Activated naive CD4-positive, alpha-beta T cell treated with anti-CD3 and anti-CD28 coated beads, Interleukin-2, amount 10 ng/mL, durations not matched to agents 7 days and 5 days (primary cell): ENCODE measurements around the gene FAM168B.
A peak's percentile ranks its signal among the peaks of the same experiment; 100 is the strongest.
"Not testable (repeated sequence)": the region's sequence is repeated elsewhere in the genome, so short reads cannot be mapped to it uniquely, and the experiment has no call there.

Source experiments
- CTCF ChIA-PET: fragments of 350-600 bp; sonication (Branson Sonifier 250); formaldehyde crosslinking; loops from one replicate; lab custom pipeline; 2021; ENCODE audit warnings: antibody characterized with exemption; lab: Charles Lee
- DNase-seq: peaks from one replicate; pipeline ENCODE4 v3.0.0-alpha.2; 2020
- H3K27ac Mint-ChIP-seq: one replicate; pipeline ENCODE4 v1.8.0; 2021; ENCODE audit warnings: mild to moderate bottlenecking, moderate library complexity, mixed read lengths
- H3K27me3 Mint-ChIP-seq: one replicate; pipeline ENCODE4 v1.8.0; 2021; ENCODE audit warnings: mild to moderate bottlenecking, mixed read lengths
- H3K36me3 Mint-ChIP-seq: one replicate; pipeline ENCODE4 v1.8.0; 2021; ENCODE audit warnings: mixed read lengths
- H3K4me1 Mint-ChIP-seq: one replicate; pipeline ENCODE4 v1.8.0; 2021; ENCODE audit warnings: mixed read lengths
- H3K4me3 Mint-ChIP-seq: one replicate; pipeline ENCODE4 v1.8.0; 2021; ENCODE audit warnings: mild to moderate bottlenecking, moderate library complexity, mixed read lengths
- H3K9me3 Mint-ChIP-seq: one replicate; pipeline ENCODE4 v1.8.0; 2021; ENCODE audit warnings: mixed read lengths

The FAM168B gene

GRCh38 chr2:131093006-131093695 is at the start of gene FAM168B:
Gene FAM168B (minus strand): TSS chr2:131093460. CDS start chr2:131082646, 10,814 bp downstream.
- Mint-ChIP-seq H3K9me3 (no peaks in the 10 kb centered on the region), H3K4me1 (peaks cover 24% of the 10 kb centered on the region), H3K4me3 (peak within 1 kb of the TSS; percentile 87), H3K36me3 (peaks cover 11% of the 10 kb centered on the region), H3K27ac (peak within 1 kb of the TSS; percentile 93), H3K27me3 (no peaks in the 10 kb centered on the region)
- CTCF ChIA-PET, result interaction anchor here (1.4 kb wide), 1 partner anchor 16 kb away, joined by 3 read pairs; no protein-coding TSS in a partner anchor
- peak; percentile 88 for DNase-seq

GRCh38 chr2:131142849-131143248 is 49.6 kb upstream of the FAM168B start:
- CTCF ChIA-PET, result no interaction called here
- H3K36me3 Mint-ChIP-seq, result peaks cover 47% of the 10 kb centered on the region

GRCh38 chr2:131140581-131140980 is 47.3 kb upstream of the FAM168B start:
- CTCF ChIA-PET, result interaction anchor here (2.1 kb wide), 1 partner anchor 13 kb away, joined by 6 read pairs; no protein-coding TSS in a partner anchor
- no peaks in the 10 kb centered on the region for H3K27me3 Mint-ChIP-seq
- H3K27ac Mint-ChIP-seq, result no peak overlapping the region
- no peaks in the 10 kb centered on the region for H3K9me3 Mint-ChIP-seq
- H3K4me3 Mint-ChIP-seq, result no peak overlapping the region
- H3K4me1 Mint-ChIP-seq, result peaks cover 4% of the 10 kb centered on the region
- H3K36me3 Mint-ChIP-seq, result peaks cover 43% of the 10 kb centered on the region
- no peak for DNase-seq

More at GRCh38 chr2:131142849-131143248, 49.6 kb upstream of the FAM168B start:
- no peak for DNase-seq
- Mint-ChIP-seq H3K4me3 (no peak overlapping the region), H3K4me1 (peaks cover 4% of the 10 kb centered on the region), H3K27me3 (no peaks in the 10 kb centered on the region), H3K27ac (no peak overlapping the region), H3K9me3 (no peaks in the 10 kb centered on the region)

GRCh38 chr2:131132729-131133128 is 39.5 kb upstream of the FAM168B start:
- CTCF ChIA-PET, result interaction anchor here (0.6 kb wide), 1 partner anchor 51 kb away, joined by 3 read pairs; no protein-coding TSS in a partner anchor
- Mint-ChIP-seq H3K27ac (no peak overlapping the region), H3K36me3 (peaks cover 52% of the 10 kb centered on the region), H3K4me3 (no peak overlapping the region), H3K9me3 (no peaks in the 10 kb centered on the region), H3K27me3 (no peaks in the 10 kb centered on the region), H3K4me1 (no peaks in the 10 kb centered on the region)
- no peak for DNase-seq

GRCh38 chr2:131130298-131130596 is 37.0 kb upstream of the FAM168B start:
- Mint-ChIP-seq H3K4me1 (no peaks in the 10 kb centered on the region), H3K36me3 (peaks cover 64% of the 10 kb centered on the region), H3K27ac (no peak overlapping the region), H3K27me3 (no peaks in the 10 kb centered on the region), H3K4me3 (no peak overlapping the region), H3K9me3 (no peaks in the 10 kb centered on the region)
- DNase-seq, result no peak
- CTCF ChIA-PET, result interaction anchor here (1.1 kb wide), 1 partner anchor 22 kb away, joined by 3 read pairs; no protein-coding TSS in a partner anchor

- DNase-seq, result no peak
- peaks cover 58% of the 10 kb centered on the region for H3K36me3 Mint-ChIP-seq
- H3K9me3 Mint-ChIP-seq, result no peaks in the 10 kb centered on the region
- H3K27ac Mint-ChIP-seq, result no peak overlapping the region
- no peak overlapping the region for H3K4me3 Mint-ChIP-seq
- CTCF ChIA-PET, result no interaction called here
- no peaks in the 10 kb centered on the region for H3K4me1 Mint-ChIP-seq
- no peaks in the 10 kb centered on the region for H3K27me3 Mint-ChIP-seq
Measured at GRCh38 chr2:131127981-131128380, 34.7 kb upstream of the FAM168B start.

GRCh38 chr2:131127076-131127475 is 33.8 kb upstream of the FAM168B start:
- CTCF ChIA-PET, result no interaction called here
- no peaks in the 10 kb centered on the region for H3K27me3 Mint-ChIP-seq
- H3K4me1 Mint-ChIP-seq, result no peaks in the 10 kb centered on the region
- no peaks in the 10 kb centered on the region for H3K9me3 Mint-ChIP-seq
- H3K4me3 Mint-ChIP-seq, result no peak overlapping the region
- DNase-seq, result no peak
- H3K36me3 Mint-ChIP-seq, result peaks cover 60% of the 10 kb centered on the region
- H3K27ac Mint-ChIP-seq, result no peak overlapping the region

- DNase-seq, result no peak
- Mint-ChIP-seq H3K36me3 (peaks cover 61% of the 10 kb centered on the region), H3K4me1 (no peaks in the 10 kb centered on the region), H3K4me3 (no peak overlapping the region), H3K27ac (no peak overlapping the region), H3K27me3 (no peaks in the 10 kb centered on the region), H3K9me3 (no peaks in the 10 kb centered on the region)
- CTCF ChIA-PET, result no interaction called here
Measured at GRCh38 chr2:131126436-131126835, 33.2 kb upstream of the FAM168B start.

GRCh38 chr2:131125195-131125757 is 32.0 kb upstream of the FAM168B start:
- Mint-ChIP-seq H3K27me3 (no peaks in the 10 kb centered on the region), H3K9me3 (no peaks in the 10 kb centered on the region), H3K4me1 (no peaks in the 10 kb centered on the region), H3K4me3 (no peak overlapping the region), H3K27ac (no peak overlapping the region), H3K36me3 (peaks cover 59% of the 10 kb centered on the region)
- CTCF ChIA-PET, result no interaction called here
- DNase-seq, result no peak

- Mint-ChIP-seq H3K27ac (no peak overlapping the region), H3K9me3 (no peaks in the 10 kb centered on the region), H3K27me3 (no peaks in the 10 kb centered on the region), H3K4me1 (peaks cover 1% of the 10 kb centered on the region), H3K4me3 (no peak overlapping the region), H3K36me3 (peaks cover 45% of the 10 kb centered on the region)
- CTCF ChIA-PET, result no interaction called here
- no peak for DNase-seq
Measured at GRCh38 chr2:131123192-131123591, 29.9 kb upstream of the FAM168B start.

GRCh38 chr2:131122496-131122895 is 29.2 kb upstream of the FAM168B start:
- Mint-ChIP-seq H3K36me3 (peaks cover 44% of the 10 kb centered on the region), H3K9me3 (no peaks in the 10 kb centered on the region), H3K4me1 (peaks cover 6% of the 10 kb centered on the region), H3K4me3 (no peak overlapping the region), H3K27me3 (no peaks in the 10 kb centered on the region), H3K27ac (no peak overlapping the region)
- CTCF ChIA-PET, result no interaction called here
- no peak for DNase-seq

- no peaks in the 10 kb centered on the region for H3K9me3 Mint-ChIP-seq
Measured at GRCh38 chr2:131121464-131121863, 28.2 kb upstream of the FAM168B start.

GRCh38 chr2:131120815-131121317 is 27.6 kb upstream of the FAM168B start:
- Mint-ChIP-seq H3K27me3 (no peaks in the 10 kb centered on the region), H3K36me3 (peaks cover 36% of the 10 kb centered on the region), H3K4me1 (peaks cover 12% of the 10 kb centered on the region), H3K4me3 (no peak overlapping the region), H3K9me3 (no peaks in the 10 kb centered on the region), H3K27ac (no peak overlapping the region)
- DNase-seq, result no peak
- CTCF ChIA-PET, result no interaction called here

More at GRCh38 chr2:131121464-131121863, 28.2 kb upstream of the FAM168B start:
- CTCF ChIA-PET, result no interaction called here
- Mint-ChIP-seq H3K4me1 (peaks cover 7% of the 10 kb centered on the region), H3K4me3 (no peak overlapping the region), H3K27me3 (no peaks in the 10 kb centered on the region), H3K36me3 (peaks cover 36% of the 10 kb centered on the region), H3K27ac (no peak overlapping the region)
- DNase-seq, result no peak

GRCh38 chr2:131115752-131116151 is 22.5 kb upstream of the FAM168B start:
- no peak overlapping the region for H3K27ac Mint-ChIP-seq
- no peak for DNase-seq
- no peaks in the 10 kb centered on the region for H3K27me3 Mint-ChIP-seq
- CTCF ChIA-PET, result no interaction called here
- no peak overlapping the region for H3K4me3 Mint-ChIP-seq
- H3K9me3 Mint-ChIP-seq, result peaks cover 7% of the 10 kb centered on the region
- H3K36me3 Mint-ChIP-seq, result peaks cover 49% of the 10 kb centered on the region
- peaks cover 49% of the 10 kb centered on the region for H3K4me1 Mint-ChIP-seq

- H3K9me3 Mint-ChIP-seq, DNase-seq, H3K27ac Mint-ChIP-seq, H3K27me3 Mint-ChIP-seq, H3K4me3 Mint-ChIP-seq, CTCF ChIA-PET: not testable (repeated sequence)
- H3K4me1 Mint-ChIP-seq, result peaks cover 57% of the 10 kb centered on the region
- H3K36me3 Mint-ChIP-seq, result peaks cover 52% of the 10 kb centered on the region
Measured at GRCh38 chr2:131114950-131115349, 21.7 kb upstream of the FAM168B start.
